HG02571 (cell line): ENCODE results near the gene PCDHA2.
"Not testable (repeated sequence)": the region's sequence is repeated elsewhere in the genome, so short reads cannot be mapped to it uniquely, and the experiment has no call there.

Experiments used
- ATAC-seq: cut with Tn5 transposase; IDR thresholded peaks from one replicate; pipeline ENCODE4 v1.9.1; 2021; ENCODE audit warnings: mild to moderate bottlenecking, moderate library complexity; ENCODE audit not compliant: unreplicated experiment

PCDHA2 gene

DNA sequence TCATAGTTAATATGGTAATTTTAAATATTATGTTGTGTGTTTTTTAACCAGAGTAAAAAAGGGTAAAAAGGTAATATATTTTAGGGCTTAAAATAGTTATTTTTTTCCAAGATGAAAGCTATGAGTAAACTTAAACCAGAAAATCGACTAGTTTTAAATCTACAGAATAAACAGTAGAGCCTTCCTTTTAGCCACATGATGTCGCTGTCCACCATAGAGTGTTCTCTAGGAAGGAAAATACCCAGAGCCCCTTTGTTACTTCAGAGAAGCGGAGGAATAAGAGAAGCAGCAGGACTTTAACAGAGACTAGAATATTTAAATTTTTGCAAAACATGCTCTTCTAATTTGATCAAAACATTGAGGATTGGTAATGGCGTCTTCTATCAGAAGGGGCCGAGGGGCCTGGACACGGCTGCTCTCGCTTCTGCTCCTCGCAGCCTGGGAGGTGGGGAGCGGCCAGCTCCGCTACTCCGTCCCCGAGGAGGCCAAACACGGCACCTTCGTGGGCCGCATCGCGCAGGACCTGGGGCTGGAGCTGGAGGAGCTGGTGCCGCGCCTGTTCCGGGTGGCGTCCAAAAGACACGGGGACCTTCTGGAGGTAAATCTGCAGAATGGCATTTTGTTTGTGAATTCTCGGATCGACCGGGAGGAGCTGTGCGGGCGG lies at the start of gene PCDHA2:
PCDHA2 (plus strand) TSS at position 258 of the 664 bp plus-strand sequence.
- no peak for ATAC-seq

DNA sequence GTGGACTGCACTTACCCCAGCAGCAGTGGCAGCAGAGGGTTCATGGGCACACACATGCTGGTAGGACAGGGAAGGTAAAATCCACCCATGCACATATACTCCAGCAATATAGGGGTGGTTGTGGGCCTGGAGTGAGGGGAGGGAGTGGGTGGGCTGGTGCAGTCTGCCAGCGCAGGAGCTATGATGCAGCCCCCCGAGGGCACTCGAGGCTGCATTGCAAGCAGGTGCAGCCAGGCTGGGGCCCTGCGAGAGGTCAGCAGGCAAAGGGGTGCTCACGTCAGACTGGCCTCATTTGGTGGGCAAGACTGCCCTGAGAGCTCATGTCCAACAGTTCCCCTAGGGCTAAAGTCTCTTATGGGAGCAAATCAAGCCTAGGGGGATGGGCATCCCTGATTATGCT lies 41.1 kb upstream of the PCDHA2 start:
- no peak for ATAC-seq

DNA sequence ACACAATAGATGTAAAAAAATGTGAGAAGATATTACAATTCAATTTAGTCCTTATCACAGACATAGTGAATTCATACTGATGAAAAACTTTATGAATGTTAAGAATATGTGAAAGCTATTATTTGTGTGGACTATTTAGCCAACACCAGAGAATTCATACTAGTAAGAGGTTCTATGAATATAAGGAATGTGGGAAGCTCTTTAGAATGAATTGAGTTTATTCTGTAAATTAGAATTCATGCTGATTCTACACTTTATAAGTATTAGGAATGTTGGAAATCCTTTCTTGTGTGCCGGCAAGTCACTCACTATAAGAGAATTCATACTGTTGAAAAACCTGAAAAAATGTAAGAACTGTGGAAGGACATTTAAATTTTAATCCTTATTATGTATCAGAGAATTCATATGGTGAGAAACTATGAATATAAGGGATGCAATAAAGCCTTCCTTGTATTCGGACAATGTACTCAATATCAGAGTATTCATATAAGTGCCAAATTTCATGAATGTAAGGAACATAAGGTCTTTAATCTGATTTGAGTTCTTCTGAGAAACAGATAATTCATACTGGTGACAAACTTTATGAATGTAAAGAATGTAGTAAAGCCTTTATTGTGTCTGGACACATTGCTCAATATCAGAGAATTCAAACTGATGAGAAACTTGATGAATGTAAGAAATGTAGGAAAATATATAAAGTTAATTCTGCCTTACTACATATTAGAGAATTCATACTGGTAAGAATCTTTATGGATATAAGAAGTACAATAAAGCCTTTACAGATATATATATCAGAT lies 30.3 kb upstream of the PCDHA2 start:
- ATAC-seq = no peak

DNA sequence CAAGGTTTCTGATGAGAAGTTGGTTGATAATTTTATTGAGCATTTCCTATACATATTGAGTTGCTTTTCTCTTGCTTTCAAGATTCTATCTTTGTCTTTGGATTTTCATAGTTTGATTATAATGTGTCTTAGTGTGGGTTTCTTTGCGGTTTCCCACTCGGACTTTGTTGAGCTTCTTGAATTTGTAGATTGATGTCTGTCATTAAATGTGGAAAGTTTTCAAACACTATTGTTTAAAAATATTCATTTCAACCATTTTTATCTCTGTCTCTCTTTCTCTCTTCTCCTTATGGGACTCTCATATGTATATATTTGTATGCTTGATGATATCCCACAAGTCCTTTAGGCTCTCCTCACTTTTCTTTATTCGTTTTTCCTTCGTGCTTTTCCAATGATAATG lies 27.2 kb upstream of the PCDHA2 start:
- ATAC-seq = no peak

DNA sequence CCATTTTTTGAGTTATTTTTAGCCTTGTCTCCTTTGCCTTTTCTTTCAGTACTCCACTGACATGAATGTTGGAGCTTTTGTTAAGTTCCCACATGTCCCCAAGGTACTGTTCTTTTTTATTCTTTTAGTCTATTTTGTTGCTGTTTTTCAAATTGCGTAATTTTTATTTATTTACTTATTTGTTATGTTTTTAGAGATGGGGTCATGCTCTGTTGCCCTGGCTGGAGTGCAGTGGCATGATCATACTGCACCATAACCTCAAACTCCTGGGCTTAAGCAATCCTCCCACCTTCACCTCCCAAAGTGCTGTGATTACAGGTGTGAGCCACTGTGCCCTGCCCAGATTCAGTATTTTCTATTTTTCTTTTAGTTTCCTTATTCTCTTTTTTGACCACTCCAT lies 14.1 kb upstream of the PCDHA2 start:
- no peak for ATAC-seq

DNA sequence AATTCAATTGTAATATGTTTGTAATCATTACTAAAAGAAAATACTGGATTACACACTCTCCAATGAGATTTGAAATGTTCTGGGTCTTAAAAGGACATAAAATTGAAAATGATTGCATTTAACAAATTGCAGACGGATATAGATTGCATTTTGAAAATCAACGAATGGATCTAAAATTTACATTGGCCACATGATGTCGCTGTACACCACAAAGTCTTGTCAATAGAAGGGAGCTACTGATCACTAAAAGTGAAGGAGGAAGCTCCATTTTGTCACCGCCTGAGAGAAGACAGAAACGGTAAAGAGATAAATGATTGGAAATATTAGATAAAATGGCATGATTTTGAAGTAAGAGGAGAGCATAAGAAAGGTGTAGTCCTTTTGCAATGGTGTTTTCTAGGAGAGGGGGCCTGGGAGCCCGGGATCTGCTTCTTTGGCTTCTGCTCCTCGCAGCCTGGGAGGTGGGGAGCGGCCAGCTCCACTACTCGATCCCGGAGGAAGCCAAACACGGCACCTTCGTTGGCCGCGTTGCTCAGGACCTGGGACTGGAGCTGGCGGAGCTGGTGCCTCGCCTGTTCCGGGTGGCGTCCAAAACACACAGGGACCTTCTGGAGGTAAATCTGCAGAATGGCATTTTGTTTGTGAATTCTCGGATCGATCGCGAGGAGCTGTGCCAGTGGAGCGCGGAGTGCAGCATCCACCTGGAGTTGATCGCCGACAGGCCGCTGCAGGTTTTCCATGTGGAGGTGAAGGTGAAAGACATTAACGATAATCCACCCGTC lies 8.6 kb upstream of the PCDHA2 start, which contains the start of gene PCDHA1:
PCDHA1 (plus strand) TSS at position 236 of the 782 bp plus-strand sequence.
- no peak for ATAC-seq

DNA sequence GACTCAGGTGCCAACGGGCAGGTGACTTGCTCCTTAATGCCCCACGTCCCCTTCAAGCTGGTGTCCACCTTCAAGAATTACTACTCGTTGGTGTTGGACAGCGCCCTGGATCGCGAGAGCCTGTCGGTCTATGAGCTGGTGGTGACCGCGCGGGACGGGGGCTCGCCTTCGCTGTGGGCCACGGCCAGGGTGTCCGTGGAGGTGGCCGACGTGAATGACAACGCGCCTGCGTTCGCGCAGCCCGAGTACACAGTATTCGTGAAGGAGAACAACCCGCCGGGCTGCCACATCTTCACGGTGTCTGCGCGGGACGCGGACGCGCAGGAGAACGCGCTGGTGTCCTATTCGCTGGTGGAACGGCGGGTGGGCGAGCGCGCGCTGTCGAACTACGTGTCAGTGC lies 7.2 kb upstream of the PCDHA2 start:
- ATAC-seq = not testable (repeated sequence)

DNA sequence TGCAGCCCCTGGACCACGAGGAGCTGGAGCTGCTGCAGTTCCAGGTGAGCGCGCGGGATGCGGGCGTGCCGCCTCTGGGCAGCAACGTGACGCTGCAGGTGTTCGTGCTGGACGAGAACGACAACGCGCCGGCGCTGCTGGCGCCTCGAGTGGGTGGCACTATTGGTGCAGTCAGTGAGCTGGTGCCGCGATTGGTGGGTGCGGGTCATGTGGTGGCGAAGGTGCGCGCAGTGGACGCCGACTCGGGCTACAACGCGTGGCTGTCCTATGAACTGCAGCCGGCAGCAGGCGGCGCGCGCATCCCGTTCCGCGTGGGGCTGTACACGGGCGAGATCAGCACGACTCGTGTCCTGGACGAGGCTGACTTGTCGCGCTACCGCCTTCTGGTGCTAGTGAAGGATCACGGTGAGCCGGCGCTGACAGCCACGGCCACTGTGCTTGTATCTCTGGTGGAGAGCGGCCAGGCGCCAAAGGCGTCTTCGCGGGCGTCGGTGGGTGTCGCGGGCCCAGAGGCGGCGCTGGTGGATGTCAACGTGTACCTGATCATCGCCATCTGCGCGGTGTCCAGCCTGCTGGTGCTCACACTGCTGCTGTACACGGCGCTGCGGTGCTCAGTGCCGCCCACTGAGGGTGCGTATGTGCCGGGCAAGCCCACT lies 6.7 kb upstream of the PCDHA2 start:
- not testable (repeated sequence) for ATAC-seq

DNA sequence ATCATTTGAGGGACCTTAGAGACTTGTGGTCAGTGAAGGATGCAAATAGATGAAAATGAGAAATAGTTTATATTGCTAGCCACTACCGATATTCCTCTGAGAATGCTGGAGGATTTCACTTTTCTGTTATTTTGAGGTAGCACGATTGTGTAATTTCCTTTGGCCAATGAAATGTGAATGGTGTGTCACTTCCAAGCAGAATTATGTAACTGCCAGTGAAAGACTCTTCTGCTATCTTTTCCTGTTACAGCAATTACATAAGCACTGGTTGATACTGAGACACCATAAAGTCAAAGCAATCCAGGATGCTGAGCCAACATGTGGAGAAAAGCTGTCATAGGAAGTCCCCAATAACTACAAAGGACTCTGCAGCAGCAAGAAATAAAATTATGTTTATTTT lies 3.6 kb upstream of the PCDHA2 start:
- no peak for ATAC-seq

DNA sequence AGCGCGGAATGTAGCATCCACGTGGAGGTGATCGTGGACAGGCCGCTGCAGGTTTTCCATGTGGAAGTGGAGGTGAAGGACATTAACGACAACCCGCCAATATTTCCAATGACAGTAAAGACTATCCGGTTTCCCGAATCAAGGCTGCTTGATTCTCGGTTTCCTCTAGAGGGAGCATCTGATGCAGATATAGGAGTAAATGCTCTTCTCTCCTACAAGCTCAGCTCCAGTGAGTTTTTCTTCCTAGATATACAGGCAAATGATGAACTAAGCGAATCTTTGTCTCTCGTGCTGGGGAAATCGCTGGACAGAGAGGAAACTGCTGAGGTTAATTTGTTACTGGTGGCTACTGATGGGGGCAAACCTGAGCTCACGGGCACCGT lies 598 bp downstream of the PCDHA2 start:
- no peak for ATAC-seq

DNA sequence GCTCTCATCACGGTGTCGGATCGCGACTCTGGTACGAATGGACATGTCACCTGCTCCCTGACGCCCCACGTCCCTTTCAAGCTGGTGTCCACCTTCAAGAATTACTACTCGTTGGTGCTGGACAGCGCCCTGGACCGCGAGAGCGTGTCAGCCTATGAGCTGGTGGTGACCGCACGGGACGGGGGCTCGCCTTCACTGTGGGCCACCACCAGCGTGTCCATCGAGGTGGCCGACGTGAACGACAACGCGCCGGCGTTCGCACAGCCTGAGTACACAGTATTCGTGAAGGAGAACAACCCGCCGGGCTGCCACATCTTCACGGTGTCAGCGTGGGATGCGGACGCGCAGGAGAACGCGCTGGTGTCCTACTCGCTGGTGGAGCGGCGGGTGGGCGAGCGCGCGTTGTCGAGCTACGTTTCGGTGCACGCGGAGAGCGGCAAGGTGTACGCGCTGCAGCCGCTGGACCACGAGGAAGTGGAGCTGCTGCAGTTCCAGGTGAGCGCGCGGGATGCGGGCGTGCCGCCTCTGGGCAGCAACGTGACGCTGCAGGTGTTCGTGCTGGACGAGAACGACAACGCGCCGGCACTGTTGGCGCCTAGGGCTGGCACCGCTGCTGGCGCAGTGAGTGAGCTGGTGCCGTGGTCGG lies 1.5 kb downstream of the PCDHA2 start:
- not testable (repeated sequence) for ATAC-seq

DNA sequence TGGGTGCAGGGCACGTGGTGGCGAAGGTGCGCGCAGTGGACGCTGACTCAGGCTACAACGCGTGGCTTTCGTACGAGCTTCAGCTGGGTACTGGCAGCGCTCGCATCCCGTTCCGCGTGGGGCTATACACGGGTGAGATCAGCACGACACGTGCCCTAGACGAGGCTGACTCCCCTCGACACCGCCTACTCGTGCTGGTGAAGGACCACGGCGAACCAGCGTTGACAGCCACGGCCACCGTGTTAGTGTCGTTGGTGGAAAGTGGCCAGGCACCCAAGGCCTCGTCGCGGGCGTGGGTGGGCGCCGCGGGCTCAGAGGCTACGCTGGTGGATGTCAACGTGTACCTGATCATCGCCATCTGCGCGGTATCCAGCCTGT lies 2.1 kb downstream of the PCDHA2 start:
- ATAC-seq = no peak

DNA sequence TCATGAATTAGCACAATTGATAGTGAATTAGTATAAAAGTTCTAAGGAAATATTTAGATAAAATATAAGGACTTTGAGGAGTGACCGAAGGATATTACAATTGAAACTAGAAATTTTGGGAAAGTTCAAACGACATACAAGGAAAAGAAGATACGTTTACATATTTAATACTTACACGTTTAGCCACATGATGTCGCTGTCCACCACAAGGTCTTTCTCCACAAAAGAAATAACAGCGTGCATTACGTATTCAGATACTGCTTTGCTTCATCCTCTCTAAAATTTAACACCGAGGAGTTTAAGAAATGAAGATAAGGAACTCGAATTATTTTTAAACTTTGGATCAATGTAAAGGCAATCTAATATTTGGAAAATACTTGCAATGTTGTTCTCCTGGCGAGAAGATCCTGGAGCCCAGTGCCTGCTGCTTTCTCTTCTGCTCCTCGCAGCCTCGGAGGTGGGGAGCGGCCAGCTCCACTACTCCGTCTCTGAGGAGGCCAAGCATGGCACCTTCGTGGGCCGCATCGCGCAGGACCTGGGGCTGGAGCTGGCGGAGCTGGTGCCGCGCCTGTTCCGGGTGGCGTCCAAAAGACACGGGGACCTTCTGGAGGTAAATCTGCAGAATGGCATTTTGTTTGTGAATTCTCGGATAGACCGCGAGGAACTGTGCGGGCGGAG lies 6.3 kb downstream of the PCDHA2 start, which contains the start of gene PCDHA3:
PCDHA3 (plus strand) TSS at position 242 of the 678 bp plus-strand sequence.
- no peak for ATAC-seq

DNA sequence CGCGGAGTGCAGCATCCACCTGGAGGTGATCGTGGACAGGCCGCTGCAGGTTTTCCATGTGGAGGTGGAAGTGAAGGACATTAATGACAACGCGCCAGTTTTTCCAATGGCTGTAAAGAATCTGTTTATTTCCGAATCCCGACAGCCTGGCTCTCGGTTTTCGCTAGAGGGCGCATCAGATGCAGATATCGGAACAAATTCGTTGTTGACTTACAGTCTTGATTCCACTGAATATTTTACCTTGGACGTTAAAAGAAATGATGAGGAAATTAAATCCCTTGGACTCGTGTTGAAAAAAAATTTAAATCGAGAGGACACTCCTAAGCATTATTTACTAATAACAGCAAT lies 6.8 kb downstream of the PCDHA2 start:
- no peak for ATAC-seq

DNA sequence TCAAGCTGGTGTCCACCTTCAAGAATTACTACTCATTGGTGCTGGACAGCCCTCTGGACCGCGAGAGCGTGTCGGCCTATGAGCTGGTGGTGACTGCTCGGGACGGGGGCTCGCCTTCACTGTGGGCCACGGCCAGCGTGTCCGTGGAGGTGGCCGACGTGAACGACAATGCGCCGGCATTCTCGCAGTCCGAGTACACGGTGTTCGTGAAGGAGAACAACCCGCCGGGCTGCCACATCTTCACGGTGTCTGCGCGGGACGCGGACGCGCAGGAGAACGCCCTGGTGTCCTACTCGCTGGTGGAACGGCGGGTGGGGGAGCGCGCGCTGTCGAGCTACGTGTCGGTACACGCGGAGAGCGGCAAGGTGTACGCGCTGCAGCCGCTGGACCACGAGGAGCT lies 7.7 kb downstream of the PCDHA2 start:
- ATAC-seq = not testable (repeated sequence)

DNA sequence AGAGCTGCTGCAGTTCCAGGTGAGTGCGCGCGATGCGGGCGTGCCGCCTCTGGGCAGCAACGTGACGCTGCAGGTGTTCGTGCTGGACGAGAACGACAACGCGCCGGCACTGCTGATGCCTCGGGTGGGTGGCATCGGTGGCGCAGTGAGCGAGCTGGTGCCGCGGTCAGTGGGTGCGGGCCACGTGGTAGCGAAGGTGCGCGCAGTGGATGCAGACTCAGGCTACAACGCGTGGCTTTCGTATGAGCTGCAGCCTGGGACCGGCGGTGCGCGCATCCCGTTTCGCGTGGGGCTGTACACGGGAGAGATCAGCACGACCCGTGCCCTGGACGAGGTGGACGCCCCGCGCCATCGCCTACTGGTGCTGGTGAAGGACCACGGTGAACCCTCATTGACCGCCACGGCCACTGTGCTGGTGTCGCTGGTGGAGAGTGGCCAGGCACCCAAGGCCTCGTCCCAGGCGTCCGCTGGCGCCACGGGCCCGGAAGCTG lies 8.2 kb downstream of the PCDHA2 start:
- no peak for ATAC-seq

DNA sequence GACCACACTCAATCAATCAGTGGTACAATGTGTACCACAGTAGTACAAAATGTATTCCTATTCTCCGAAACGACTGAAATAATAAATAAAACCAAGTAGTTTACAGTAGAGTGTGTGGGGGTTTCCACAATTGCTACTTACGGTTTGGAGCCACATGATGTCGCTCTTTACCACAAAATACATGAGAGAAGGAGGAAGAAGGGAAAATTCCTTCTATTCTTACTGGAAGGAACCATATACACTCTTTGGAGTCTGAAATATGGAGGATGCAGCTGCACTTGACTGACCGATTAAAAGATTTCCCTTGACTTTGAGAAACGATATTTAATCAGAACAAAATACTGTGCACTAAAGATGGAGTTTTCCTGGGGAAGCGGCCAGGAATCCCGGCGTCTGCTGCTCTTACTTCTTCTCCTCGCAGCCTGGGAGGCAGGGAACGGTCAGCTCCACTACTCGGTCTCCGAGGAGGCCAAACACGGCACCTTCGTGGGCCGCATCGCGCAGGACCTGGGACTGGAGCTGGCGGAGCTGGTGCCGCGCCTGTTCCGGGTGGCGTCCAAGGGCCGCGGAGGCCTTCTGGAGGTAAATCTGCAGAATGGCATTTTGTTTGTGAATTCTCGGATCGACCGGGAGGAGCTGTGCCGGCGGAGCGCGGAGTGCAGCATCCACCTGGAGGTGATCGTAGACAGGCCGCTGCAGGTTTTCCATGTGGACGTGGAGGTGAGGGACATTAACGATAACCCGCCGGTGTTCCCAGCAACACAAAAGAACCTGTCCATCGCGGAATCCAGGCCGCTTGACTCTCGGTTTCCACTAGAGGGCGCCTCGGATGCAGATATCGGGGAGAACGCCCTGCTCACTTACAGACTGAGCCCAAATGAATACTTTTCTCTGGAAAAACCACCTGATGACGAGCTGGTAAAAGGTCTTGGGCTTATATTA lies 12.5 kb downstream of the PCDHA2 start, which contains the start of gene PCDHA4:
PCDHA4 (plus strand) TSS at position 235 of the 942 bp plus-strand sequence.
- ATAC-seq = no peak

DNA sequence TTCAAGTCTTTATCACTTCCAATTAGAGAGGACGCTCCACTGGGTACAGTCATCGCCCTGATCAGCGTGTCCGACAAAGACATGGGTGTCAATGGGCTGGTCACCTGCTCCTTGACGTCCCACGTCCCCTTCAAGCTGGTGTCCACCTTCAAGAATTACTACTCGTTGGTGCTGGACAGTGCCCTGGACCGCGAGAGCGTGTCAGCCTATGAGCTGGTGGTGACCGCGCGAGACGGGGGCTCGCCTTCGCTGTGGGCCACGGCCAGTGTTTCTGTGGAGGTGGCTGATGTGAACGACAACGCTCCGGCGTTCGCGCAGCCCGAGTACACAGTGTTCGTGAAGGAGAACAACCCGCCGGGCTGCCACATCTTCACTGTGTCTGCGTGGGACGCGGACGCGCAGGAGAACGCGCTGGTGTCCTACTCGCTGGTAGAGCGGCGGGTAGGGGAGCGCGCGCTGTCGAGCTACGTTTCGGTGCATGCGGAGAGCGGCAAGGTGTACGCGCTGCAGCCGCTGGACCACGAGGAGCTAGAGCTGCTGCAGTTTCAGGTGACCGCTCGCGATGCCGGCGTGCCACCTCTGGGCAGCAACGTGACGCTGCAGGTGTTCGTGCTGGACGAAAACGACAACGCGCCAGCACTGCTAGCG lies 13.7 kb downstream of the PCDHA2 start:
- ATAC-seq = not testable (repeated sequence)
